Nucleus accumbens (tissue), 56 donors: ENCODE measurements around the gene ACSM4.
"Not testable (repeated sequence)": the region's sequence is repeated elsewhere in the genome, so short reads cannot be mapped to it uniquely, and the experiment has no call there.

Experiments used
- DNase-seq, 56 donors: peaks; one replicate each; lab custom pipeline; 2025; lab: John Stamatoyannopoulos, UW

The ACSM4 gene, protein sequence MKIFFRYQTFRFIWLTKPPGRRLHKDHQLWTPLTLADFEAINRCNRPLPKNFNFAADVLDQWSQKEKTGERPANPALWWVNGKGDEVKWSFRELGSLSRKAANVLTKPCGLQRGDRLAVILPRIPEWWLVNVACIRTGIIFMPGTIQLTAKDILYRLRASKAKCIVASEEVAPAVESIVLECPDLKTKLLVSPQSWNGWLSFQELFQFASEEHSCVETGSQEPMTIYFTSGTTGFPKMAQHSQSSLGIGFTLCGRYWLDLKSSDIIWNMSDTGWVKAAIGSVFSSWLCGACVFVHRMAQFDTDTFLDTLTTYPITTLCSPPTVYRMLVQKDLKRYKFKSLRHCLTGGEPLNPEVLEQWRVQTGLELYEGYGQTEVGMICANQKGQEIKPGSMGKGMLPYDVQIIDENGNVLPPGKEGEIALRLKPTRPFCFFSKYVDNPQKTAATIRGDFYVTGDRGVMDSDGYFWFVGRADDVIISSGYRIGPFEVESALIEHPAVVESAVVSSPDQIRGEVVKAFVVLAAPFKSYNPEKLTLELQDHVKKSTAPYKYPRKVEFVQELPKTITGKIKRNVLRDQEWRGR

DNA sequence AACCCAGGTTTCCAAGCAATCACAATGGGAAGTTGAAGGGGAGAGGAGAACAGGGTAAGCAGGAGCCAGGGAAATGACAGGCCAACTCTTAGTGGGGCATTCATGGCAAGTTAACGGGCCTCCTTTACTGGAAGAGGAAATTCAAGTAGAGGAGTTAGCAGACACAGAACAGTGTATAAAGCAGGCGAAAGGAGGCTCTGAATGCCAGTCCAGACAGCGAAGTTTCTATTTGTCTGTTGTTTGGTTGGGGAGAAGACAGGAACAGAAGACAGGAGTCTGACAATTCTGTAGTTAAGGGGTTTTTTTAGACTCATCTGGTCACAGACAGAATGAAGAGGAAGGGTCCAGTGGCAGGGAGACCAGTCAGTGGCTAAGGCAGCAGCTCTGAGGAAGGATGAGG is at the start of gene ACSM4:
TSS of gene ACSM4 (plus strand) at position 301 of the 400 bp plus-strand sequence. CDS start 260 bp downstream, outside the sequence.
- DNase-seq = no peak

GRCh38 chr12:7259060-7259459 is 44.8 kb upstream of the ACSM4 start:
- DNase-seq = no peak

DNA sequence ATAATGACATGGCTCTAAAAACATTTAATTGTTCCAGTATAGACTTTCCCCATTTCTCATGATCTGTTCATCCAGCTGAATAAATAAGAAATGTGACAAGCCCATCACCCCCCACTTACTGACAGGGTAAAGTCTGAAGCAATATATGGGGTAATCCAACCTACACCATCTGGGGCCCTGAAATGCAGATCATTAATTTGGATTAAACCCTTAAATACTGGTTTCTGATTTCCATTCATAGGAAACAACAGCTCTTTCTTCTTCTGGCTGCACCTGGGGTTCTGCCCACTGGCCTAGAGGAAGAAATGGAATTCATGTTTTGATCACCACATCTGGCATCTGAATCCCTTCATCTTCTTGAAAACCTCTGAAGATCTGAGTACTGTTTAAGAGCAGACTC is 39.3 kb upstream of the ACSM4 start:
- no peak for DNase-seq

DNA sequence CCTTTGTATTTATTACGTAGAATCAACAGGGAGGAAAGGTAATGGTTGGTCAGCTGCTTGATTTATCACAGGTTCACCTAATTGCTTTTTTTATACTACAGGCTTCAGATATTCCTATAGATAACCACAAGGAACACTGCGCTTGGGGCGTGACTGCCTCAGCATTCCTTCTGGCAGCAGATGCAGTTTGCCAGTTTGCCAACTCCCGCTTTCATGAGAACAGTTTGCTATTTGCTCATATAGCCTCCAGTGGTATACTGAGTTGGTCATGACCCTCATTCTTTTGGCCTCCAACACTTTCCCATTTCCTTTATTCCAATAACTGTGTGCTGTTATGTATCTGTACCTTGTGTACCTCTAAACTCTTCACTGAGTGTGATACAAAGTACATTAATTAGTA is 38.6 kb upstream of the ACSM4 start:
- no peak for DNase-seq

GRCh38 chr12:7269273-7269672 is 34.6 kb upstream of the ACSM4 start:
- DNase-seq = no peak

DNA sequence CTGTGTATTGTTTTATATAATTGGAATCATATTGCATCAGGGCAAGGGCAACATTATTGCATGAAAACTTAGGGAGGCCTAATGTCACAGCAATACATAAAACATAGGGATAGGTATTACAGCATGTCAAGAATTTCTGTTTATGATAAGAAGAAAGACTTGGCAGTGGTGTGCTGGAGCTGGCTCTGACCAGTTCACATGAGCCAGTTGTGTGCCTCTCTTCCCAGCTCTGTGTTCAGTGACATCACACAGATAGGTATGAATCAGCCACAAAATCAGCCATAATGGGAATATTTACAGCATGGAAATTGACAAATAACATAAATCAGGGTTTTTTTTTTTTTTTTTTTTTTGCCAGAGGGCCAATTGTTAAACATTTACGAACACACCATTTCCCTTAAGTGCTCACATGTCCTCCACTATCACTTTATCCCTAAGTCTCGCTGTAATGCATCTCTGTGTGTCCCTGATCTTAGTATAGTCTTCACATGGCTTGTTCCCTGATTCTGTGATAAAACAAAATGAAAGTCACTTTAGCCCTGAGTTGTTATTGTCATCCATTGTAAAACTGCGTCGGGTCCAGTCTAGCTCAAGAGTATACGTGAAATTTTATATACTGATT is 31.9 kb upstream of the ACSM4 start:
- DNase-seq = no peak

DNA sequence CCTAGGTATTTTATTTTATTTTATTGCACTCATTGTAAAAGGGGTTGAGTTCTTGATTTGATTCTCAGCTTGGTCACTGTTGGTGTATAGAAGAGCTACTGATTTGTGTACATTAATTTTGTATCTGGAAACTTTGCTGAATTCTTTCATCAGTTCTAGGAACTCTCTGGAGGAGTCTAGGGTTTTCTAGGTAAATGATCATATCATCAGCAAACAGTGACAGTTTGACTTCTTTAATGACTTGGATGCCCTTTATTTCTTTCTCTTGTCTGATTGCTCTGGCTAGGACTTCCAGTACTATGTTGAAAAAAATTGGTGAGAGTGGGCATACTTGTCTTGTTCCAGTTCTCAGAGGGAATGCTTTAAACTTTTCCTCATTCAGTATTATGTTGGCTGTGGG is 28.4 kb upstream of the ACSM4 start:
- DNase-seq = not testable (repeated sequence)

DNA sequence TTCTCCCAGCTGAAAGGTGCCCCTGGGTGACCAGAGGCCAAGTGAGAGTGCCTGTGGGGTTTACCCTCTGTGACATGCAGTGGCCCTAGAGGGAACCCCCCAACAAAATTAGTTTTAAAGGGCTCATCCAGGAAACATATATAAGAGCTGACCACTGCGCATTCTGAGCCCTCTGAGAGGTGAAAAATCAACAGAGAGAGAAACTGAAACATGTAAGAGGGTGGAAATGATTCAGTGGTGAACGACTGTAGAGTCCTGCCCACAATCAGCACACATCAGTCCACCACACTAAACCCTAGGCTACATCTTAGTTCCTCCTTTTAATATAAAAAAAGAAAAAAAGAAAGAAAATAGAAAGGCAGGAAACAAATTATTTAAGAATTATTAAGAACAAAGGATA is 21.0 kb upstream of the ACSM4 start:
- no peak for DNase-seq

DNA sequence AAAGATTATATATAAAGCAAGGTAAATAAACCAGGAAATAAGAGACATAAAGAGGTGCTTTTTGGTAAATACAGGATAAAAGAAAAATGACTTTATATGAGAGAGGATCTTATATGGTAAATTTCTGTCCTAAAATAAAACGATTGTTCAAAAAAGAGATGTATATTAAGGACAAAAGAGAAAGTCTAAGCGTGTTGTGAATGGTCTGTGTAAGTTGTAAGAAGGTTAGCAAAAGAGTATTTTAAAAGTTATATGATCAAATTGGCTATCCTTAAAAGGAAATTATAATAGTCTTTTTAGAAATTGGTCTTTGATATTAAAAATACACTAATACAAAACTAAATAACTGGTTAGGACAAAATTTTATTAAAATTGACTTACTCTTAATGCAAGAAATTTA is 14.1 kb upstream of the ACSM4 start:
- no peak for DNase-seq

GRCh38 chr12:7290588-7290987 is 13.3 kb upstream of the ACSM4 start:
- DNase-seq = not testable (repeated sequence)

GRCh38 chr12:7292300-7292699 is 11.6 kb upstream of the ACSM4 start:
- DNase-seq = no peak

DNA sequence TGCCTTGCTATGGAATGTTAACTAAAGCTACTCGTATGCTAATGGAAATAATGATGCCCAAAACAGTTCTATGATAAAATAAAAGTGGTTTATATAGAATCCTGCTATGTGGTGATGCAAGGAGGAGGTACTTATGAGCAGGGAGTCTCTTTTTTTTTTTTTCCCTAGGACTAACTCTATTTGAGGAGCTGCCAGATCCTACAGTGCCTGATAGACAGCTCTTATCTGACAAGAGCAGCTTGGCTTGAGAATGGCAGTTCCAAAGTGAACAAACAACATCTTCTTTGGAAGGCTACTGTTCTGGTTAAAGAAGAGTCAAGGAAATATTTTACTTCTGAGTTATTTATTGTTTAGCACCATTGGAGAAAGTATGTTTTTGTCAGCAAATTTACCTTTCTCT is 10.2 kb upstream of the ACSM4 start:
- DNase-seq = no peak

- no peak for DNase-seq
Measured at GRCh38 chr12:7295529-7295928, 8.3 kb upstream of the ACSM4 start.

DNA sequence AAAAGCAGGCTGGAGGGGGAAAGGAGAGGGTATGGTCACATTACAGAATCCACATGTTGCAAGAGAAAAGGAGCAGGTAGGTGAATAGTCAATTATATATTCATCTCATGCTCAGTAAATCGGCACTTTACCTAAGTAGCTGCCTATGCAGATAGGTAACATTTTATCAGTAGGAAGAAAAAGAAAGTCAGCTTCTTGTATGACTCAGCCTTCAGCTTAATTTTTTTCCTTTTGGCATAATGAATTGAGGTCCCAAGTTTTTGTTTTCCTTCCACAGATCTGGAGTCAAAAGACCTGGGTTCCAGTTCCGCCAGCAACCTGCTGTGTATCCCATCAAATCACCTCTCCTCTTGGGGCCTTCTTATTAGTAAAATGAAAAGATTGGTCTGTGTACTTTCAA is 6.0 kb upstream of the ACSM4 start:
- DNase-seq = no peak

GRCh38 chr12:7302266-7302986 is 1.4 kb upstream of the ACSM4 start:
- DNase-seq = peak in 2 of 56 donors; percentile 5 to 6

- DNase-seq = no peak
Measured at GRCh38 chr12:7303230-7303629, 642 bp upstream of the ACSM4 start.

GRCh38 chr12:7304456-7304855 is 584 bp downstream of the ACSM4 start:
- DNase-seq = no peak

GRCh38 chr12:7310070-7310469 is 6.2 kb downstream of the ACSM4 start:
- DNase-seq = no peak

- DNase-seq = no peak
Measured at GRCh38 chr12:7319930-7320329, 16.1 kb downstream of the ACSM4 start.

GRCh38 chr12:7321624-7322023 is 17.8 kb downstream of the ACSM4 start:
- DNase-seq = no peak

DNA sequence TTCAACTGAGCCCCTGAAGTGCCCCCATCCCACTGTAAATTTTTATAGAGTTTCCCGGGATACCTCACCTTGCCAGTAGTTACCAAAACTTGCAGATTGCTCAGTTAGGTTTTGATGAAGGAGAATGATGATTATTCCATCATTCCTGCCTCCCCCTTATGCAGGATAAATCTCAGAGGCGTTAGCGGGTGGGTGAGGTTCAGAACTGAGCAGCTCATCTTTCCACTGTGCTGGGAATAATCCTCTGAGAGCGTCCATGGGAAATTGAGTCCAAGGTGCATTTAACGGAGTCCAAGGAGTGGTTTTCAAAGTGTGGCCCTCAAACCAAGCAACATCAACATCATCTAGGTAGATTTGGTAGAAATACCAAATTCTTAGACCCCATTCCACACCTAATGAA is 18.7 kb downstream of the ACSM4 start:
- peak in 1 of 56 donors; percentile 9 for DNase-seq
